ENCODE measurements around the gene TMEM150C.
"Not testable (repeated sequence)": the region's sequence is repeated elsewhere in the genome, so short reads cannot be mapped to it uniquely, and the experiment has no call there.

TMEM150C gene

DNA sequence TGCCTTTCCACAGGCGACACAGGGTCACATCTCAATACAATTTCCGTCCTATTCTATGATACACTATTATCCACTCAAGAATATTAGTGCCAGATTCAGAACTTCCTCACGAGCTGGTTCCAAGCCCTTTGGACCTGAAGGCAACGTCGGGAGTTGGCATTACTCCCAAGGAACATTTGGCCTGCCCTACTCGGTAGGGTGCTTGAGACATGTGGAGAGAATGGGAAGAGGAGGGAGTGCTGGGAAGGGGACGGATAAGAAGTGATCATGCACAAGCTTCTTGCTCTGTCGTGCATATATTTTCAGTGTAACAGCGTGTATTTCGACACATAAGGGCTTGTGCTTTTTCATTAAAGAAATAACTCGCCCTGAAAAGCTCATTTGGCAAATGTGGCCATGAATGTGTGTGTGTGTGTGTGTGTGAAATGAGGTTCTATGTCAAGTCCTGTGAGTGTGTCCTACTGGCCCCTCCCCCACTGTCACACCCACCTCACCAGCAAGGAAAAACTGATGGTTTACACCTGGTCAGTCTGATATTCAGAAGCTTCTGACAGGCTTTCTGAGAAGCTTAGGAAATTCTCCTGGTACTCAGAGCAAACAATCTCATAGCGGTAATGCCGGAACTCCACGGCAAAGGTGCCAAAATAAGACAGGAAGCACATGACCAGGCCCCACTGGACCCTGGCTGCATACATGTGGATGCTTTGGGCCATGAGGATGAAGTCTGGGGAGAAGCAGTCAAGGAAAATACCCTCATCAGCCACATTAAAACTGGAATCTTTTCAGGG is 76.6 kb downstream of the TMEM150C start:
- Histone ChIP-seq H3K9me3 (ENCODE audit: severe bottlenecking) (no peaks in the 10 kb centered on the region), H3K36me3 (ENCODE audit: low read depth) (no peaks in the 10 kb centered on the region), H3K4me3 (ENCODE audit: severe bottlenecking) (no peak overlapping the region), H3K27ac (ENCODE audit: poor library complexity, severe bottlenecking) (no peak overlapping the region), H3K4me1 (ENCODE audit: insufficient read depth, poor library complexity, severe bottlenecking) (no peaks in the 10 kb centered on the region), H3K27me3 (ENCODE audit: insufficient read depth, poor library complexity, severe bottlenecking) (no peaks in the 10 kb centered on the region)
- no peak for DNase-seq (ENCODE audit: low spot score)
- TF ChIP-seq, protein P1, sequence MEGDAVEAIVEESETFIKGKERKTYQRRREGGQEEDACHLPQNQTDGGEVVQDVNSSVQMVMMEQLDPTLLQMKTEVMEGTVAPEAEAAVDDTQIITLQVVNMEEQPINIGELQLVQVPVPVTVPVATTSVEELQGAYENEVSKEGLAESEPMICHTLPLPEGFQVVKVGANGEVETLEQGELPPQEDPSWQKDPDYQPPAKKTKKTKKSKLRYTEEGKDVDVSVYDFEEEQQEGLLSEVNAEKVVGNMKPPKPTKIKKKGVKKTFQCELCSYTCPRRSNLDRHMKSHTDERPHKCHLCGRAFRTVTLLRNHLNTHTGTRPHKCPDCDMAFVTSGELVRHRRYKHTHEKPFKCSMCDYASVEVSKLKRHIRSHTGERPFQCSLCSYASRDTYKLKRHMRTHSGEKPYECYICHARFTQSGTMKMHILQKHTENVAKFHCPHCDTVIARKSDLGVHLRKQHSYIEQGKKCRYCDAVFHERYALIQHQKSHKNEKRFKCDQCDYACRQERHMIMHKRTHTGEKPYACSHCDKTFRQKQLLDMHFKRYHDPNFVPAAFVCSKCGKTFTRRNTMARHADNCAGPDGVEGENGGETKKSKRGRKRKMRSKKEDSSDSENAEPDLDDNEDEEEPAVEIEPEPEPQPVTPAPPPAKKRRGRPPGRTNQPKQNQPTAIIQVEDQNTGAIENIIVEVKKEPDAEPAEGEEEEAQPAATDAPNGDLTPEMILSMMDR (IDR thresholded peaks at IDR 0.05; ENCODE audit: poor library complexity, severe bottlenecking) = no peak
- ATAC-seq (ENCODE audit: low read depth) = no peak

DNA sequence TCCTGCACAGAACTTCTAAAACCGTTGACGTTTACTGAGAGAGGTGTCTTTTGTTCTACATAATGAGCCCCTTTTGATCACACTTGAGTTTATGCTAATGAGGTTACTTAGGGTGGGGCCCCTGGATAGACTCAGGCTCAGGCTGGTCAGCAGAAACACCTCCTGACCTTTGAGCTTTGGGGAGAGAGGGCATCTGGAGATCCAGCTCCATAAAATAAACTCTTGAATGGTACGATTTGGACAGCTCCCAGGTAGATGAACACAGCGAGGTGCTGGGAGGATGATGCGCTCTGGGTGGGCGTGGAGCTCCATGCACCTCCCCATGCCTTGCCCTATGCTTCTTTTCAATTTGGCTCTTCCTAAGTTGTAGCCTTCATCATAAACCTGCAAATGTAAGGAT is 79.4 kb downstream of the TMEM150C start:
- no peak overlapping the region for H3K27ac ChIP-seq (ENCODE audit: poor library complexity, severe bottlenecking)
- H3K4me1 ChIP-seq (ENCODE audit: insufficient read depth, poor library complexity, severe bottlenecking) = no peaks in the 10 kb centered on the region
- no peak overlapping the region for H3K4me3 ChIP-seq (ENCODE audit: severe bottlenecking)
- no peaks in the 10 kb centered on the region for H3K27me3 ChIP-seq (ENCODE audit: insufficient read depth, poor library complexity, severe bottlenecking)
- H3K36me3 ChIP-seq (ENCODE audit: low read depth) = no peaks in the 10 kb centered on the region
- ATAC-seq (ENCODE audit: low read depth) (no peak), DNase-seq (ENCODE audit: low spot score) (no peak)
- no peaks in the 10 kb centered on the region for H3K9me3 ChIP-seq (ENCODE audit: severe bottlenecking)
- TF ChIP-seq, protein P1 (IDR thresholded peaks at IDR 0.05; ENCODE audit: poor library complexity, severe bottlenecking) = no peak

DNA sequence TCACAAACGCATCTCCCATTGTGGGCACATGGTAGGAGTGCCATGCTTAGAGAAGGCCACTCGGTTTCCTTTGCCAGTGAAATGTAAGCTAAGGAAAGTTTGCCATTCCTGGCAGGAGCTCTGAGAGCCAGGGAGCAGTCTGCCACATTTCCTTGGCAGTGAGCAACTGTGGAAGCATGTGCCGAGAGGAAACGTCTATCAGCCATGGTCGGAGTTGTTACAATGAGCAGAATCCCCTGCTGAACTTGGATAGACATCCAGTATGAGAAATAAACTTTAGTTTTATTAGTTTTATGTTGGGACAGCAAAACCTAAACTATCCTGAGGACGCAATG is 80.3 kb downstream of the TMEM150C start:
- no peak overlapping the region for H3K27ac ChIP-seq (ENCODE audit: poor library complexity, severe bottlenecking)
- TF ChIP-seq, protein P1 (IDR thresholded peaks at IDR 0.05; ENCODE audit: poor library complexity, severe bottlenecking) = no peak
- ATAC-seq (ENCODE audit: low read depth) = no peak
- no peaks in the 10 kb centered on the region for H3K9me3 ChIP-seq (ENCODE audit: severe bottlenecking)
- no peak overlapping the region for H3K4me3 ChIP-seq (ENCODE audit: severe bottlenecking)
- no peaks in the 10 kb centered on the region for H3K36me3 ChIP-seq (ENCODE audit: low read depth)
- DNase-seq (ENCODE audit: low spot score) = no peak
- H3K4me1 ChIP-seq (ENCODE audit: insufficient read depth, poor library complexity, severe bottlenecking) = no peaks in the 10 kb centered on the region
- no peaks in the 10 kb centered on the region for H3K27me3 ChIP-seq (ENCODE audit: insufficient read depth, poor library complexity, severe bottlenecking)

DNA sequence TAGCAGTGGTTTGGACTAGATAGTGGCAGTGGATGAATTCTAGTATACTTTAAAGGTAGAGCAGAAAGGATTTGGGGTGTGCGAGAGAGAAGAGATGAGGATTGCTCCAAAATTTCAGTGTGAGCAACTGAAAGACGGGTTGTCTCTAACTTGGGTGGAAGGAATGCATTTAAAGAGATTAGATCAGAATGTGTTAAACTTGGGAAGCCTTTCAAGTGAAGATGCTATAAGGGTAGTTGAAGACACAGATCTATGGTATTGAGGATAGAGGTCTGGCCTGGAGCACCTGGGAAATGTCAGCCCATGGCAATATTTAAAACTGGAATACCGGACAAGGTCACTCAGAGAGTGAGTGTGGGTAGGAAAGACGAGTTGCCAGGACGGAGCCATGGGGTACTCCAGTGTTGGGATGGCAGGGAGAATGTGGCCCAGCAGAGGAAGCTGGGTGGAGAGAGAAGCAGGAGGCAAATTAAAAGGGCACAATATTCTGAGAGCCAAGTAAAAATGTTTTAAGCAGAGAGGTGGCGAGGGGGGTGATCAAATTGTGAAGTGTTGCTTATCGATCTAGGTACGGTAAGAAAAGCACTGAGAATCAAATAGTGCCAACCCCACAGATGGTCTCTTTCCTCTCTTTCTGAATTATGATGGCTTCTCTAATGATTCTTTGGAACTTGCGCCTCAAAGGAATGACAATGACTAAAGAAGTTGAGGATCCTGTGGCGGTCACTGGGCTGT is 80.8 kb downstream of the TMEM150C start:
- TF ChIP-seq, protein P1 (IDR thresholded peaks at IDR 0.05; ENCODE audit: poor library complexity, severe bottlenecking) = no peak
- Histone ChIP-seq H3K4me3 (ENCODE audit: severe bottlenecking) (no peak overlapping the region), H3K4me1 (ENCODE audit: insufficient read depth, poor library complexity, severe bottlenecking) (no peaks in the 10 kb centered on the region)

DNA sequence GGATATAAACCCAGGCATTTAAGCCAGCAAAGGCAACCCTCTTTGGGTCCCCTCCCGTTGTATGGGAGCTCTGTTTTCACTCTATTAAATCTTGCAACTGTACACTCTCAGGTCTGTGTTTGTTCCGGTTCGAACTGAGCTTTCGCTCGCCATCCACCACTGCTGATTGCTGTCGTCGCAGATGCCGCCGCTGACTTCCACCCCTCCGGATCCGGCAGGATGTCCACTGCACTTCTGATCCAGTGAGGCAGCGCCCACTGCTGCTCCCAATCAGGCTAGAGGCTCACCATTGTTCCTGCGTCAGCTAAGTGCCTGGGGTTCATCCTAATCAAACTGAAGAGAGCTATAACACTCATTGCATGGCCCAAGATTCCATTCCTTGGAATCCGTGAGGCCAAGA is 82.2 kb downstream of the TMEM150C start:
- Histone ChIP-seq H3K4me1 (ENCODE audit: insufficient read depth, poor library complexity, severe bottlenecking) (no peaks in the 10 kb centered on the region), H3K36me3 (ENCODE audit: low read depth) (no peaks in the 10 kb centered on the region), H3K27me3 (ENCODE audit: insufficient read depth, poor library complexity, severe bottlenecking) (no peaks in the 10 kb centered on the region), H3K4me3 (ENCODE audit: severe bottlenecking) (no peak overlapping the region), H3K9me3 (ENCODE audit: severe bottlenecking) (no peaks in the 10 kb centered on the region), H3K27ac (ENCODE audit: poor library complexity, severe bottlenecking) (no peak overlapping the region)
- DNase-seq (ENCODE audit: low spot score) (no peak), ATAC-seq (ENCODE audit: low read depth) (no peak)
- TF ChIP-seq, protein P1 (IDR thresholded peaks at IDR 0.05; ENCODE audit: poor library complexity, severe bottlenecking) = no peak

More for the DNA sequence above, 80.8 kb downstream of the TMEM150C start:
- Histone ChIP-seq H3K27me3 (ENCODE audit: insufficient read depth, poor library complexity, severe bottlenecking) (no peaks in the 10 kb centered on the region), H3K27ac (ENCODE audit: poor library complexity, severe bottlenecking) (no peak overlapping the region), H3K9me3 (ENCODE audit: severe bottlenecking) (no peaks in the 10 kb centered on the region), H3K36me3 (ENCODE audit: low read depth) (no peaks in the 10 kb centered on the region)
- DNase-seq (ENCODE audit: low spot score) = no peak
- ATAC-seq (ENCODE audit: low read depth) = no peak

DNA sequence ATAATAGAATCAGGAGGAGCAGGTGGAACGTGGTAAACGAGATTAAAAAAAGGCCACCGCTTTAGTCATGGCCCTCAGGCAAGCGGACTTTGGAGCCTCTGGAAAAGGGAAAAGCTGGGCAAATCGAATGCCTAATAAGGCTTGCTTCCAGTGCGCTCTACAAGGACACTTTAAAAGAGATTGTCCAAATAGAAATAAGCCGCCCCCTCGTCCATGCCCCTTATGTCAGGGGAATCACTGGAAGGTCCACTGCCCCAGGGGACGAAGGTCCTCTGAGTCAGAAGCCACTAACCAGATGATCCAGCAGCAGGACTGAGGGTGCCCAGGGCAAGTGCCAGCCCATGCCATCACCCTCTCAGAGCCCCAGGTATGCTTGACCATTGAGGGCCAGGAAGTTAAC is 84.3 kb downstream of the TMEM150C start:
- ATAC-seq (ENCODE audit: low read depth); H3K9me3 ChIP-seq (ENCODE audit: severe bottlenecking); H3K27me3 ChIP-seq (ENCODE audit: insufficient read depth, poor library complexity, severe bottlenecking): not testable (repeated sequence)

DNA sequence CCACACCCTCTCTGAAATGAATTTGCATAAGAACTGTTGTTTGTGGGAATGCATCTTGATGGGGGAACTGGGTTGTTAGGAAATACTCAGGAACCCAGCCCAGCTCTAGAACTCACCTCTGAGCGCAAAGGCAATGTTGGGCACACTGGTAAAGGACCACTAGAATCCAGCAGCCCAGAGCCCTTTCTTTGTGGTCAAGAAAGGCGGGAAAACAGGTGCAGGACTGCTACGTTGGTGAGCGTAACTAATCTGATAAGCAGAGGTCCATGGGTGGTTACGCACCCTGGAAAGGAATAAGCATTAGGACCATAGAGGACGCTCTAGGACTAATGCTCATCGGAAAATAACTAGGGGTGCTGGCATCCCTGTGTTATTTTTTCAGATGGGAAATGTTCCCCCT is 85.9 kb downstream of the TMEM150C start:
- H3K4me3 ChIP-seq (ENCODE audit: severe bottlenecking); H3K27me3 ChIP-seq (ENCODE audit: insufficient read depth, poor library complexity, severe bottlenecking); H3K4me1 ChIP-seq (ENCODE audit: insufficient read depth, poor library complexity, severe bottlenecking); H3K9me3 ChIP-seq (ENCODE audit: severe bottlenecking); ATAC-seq (ENCODE audit: low read depth); DNase-seq (ENCODE audit: low spot score); H3K36me3 ChIP-seq (ENCODE audit: low read depth); H3K27ac ChIP-seq (ENCODE audit: poor library complexity, severe bottlenecking): not testable (repeated sequence)

More for the DNA sequence above, 84.3 kb downstream of the TMEM150C start:
- DNase-seq (ENCODE audit: low spot score); H3K36me3 ChIP-seq (ENCODE audit: low read depth); H3K4me3 ChIP-seq (ENCODE audit: severe bottlenecking); H3K4me1 ChIP-seq (ENCODE audit: insufficient read depth, poor library complexity, severe bottlenecking); H3K27ac ChIP-seq (ENCODE audit: poor library complexity, severe bottlenecking): not testable (repeated sequence)
